Measurements from ENCODE around the gene SIMC1.

Gene SIMC1

GRCh38 chr5:176355400-176356178 lies 117.4 kb downstream of the SIMC1 start:
- no peak for TF ChIP-seq CTCF (IDR thresholded peaks at IDR 0.05; ENCODE audit: control insufficient read depth, extremely low read depth, insufficient read depth)
- no peak for DNase-seq (ENCODE audit: low read depth)
- no peak overlapping the region for H3K4me3 ChIP-seq (ENCODE audit: low read depth, low read length)

- no peak overlapping the region for H3K4me3 ChIP-seq (ENCODE audit: low read depth, low read length)
- no peak for TF ChIP-seq CTCF (IDR thresholded peaks at IDR 0.05; ENCODE audit: control insufficient read depth, extremely low read depth, insufficient read depth)
- DNase-seq (ENCODE audit: low read depth) = no peak
These were observed 117.9 kb downstream of the SIMC1 start for GRCh38 chr5:176356179-176356566.

DNA sequence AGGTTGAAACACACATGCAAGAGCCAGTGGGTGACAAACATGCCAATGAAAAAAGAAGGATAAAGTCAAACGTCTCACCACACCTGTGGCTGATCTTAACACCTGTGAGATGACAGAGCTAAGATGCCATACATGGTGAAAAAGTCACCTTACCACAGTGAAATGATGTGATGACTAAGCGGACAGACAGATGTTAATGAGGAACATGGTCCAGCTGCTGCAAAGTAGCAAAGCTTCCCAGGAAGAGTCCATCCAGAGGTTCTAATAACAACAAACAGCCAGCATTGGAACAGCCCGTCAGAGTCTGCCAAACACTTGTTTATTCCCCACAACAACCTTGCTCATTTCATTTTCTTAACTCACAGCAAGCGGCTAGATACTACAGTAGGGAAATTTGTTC lies 121.4 kb downstream of the SIMC1 start:
- TF ChIP-seq CTCF (IDR thresholded peaks at IDR 0.05; ENCODE audit: control insufficient read depth, extremely low read depth, insufficient read depth) = no peak
- DNase-seq (ENCODE audit: low read depth) = peak; percentile 58
- no peak overlapping the region for H3K4me3 ChIP-seq (ENCODE audit: low read depth, low read length)

GRCh38 chr5:176360894-176361436 lies 122.7 kb downstream of the SIMC1 start:
- H3K4me3 ChIP-seq (ENCODE audit: low read depth, low read length) = peak overlapping the region; percentile 98
- DNase-seq (ENCODE audit: low read depth) = no peak
- TF ChIP-seq CTCF (IDR thresholded peaks at IDR 0.05; ENCODE audit: control insufficient read depth, extremely low read depth, insufficient read depth) = no peak

DNA sequence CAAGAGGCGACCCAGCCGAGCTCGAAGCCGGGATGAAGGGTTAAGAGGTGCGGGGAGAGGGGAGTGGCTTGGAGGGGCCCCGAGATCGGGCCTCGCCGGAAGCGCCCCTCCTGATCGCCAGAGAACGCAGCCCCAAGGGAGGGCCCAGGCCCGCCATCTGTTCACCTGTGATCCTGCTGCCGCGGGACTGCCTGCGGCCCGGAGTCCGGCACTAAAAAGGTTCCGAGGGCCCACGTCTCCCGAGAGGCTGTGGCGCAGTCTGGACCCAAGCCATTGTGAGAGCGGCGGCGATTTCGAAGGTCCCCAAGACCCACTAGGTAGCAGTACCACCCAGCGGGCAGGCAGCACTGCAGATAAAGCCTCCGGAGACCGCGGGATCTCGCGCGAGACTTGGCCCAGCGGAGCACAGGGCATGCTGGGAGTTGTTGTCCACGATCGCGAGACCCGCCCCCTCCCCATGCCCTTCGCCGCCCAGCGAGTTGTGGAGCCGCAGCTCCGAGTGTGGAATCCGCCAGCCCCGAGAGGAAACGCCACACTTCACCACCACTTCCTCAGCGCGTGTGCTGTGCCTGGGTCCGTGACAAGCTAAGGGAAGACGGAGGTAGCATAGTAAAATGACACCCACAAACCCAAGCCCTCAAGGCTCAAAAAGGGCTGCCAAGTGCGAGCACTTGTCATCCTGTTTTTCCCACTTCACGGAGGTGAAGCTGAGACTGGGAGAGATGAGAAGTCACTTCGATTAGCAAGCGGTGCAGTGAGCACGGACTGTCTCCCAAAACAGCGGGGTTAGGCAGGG lies 123.4 kb downstream of the SIMC1 start, which contains the start of gene KIAA1191:
KIAA1191 (minus strand) TSS at position 328 of the 796 bp plus-strand sequence. CDS start 2,256 bp downstream, outside the sequence.
- peak; percentile 69 for DNase-seq (ENCODE audit: low read depth)
- TF ChIP-seq CTCF (IDR thresholded peaks at IDR 0.05; ENCODE audit: control insufficient read depth, extremely low read depth, insufficient read depth) = peak; percentile 34

GRCh38 chr5:176362233-176362490 lies 123.9 kb downstream of the SIMC1 start:
- TF ChIP-seq CTCF (IDR thresholded peaks at IDR 0.05; ENCODE audit: control insufficient read depth, extremely low read depth, insufficient read depth) = no peak
- H3K4me3 ChIP-seq (ENCODE audit: low read depth, low read length) = peak overlapping the region; percentile 98; the same call in 1 of the 2 replicates
- no peak for DNase-seq (ENCODE audit: low read depth)

More for the DNA sequence above, 123.4 kb downstream of the SIMC1 start, which contains the start of gene KIAA1191:
- H3K4me3 ChIP-seq (ENCODE audit: low read depth, low read length) = peak within 1 kb of the TSS; percentile 98
